Endodermal cell (in vitro differentiated cells): ENCODE measurements around the gene SOX2. TPM values are rescaled to one million over a fixed set of nuclear protein-coding genes. Genes with fewer than 3 reads are reported as not detected.
A peak's percentile ranks its signal among the peaks of the same experiment; 100 is the strongest.

ENCODE experiments used
- DNase-seq: peaks from one replicate; pipeline ENCODE4 v3.0.0-alpha.2; 2017
- H3K27ac ChIP-seq: 2 replicates; pipeline ENCODE4 v1.5.1; 2013; ENCODE audit warnings: mild to moderate bottlenecking, low read depth, low read length, moderate library complexity
- H3K27me3 ChIP-seq: 2 replicates; pipeline ENCODE4 v1.6.1; 2013; ENCODE audit warnings: mild to moderate bottlenecking, low read length, moderate library complexity; ENCODE audit not compliant: insufficient read depth, control insufficient read depth, poor library complexity, severe bottlenecking
- H3K36me3 ChIP-seq: 2 replicates; pipeline ENCODE4 v1.7.0; 2013; ENCODE audit warnings: mild to moderate bottlenecking, low read length, moderate library complexity; ENCODE audit not compliant: control insufficient read depth, insufficient read depth
- H3K4me1 ChIP-seq: one replicate; pipeline ENCODE4 v1.7.0; 2013; ENCODE audit warnings: low read length; ENCODE audit not compliant: control insufficient read depth, insufficient read depth
- H3K4me3 ChIP-seq: 2 replicates; pipeline ENCODE4 v1.5.1; 2013; ENCODE audit warnings: mild to moderate bottlenecking, low read length, moderate library complexity
- H3K9ac ChIP-seq: 2 replicates; pipeline ENCODE4 v1.6.1; 2013; ENCODE audit warnings: mild to moderate bottlenecking, low read length, moderate library complexity; ENCODE audit not compliant: poor library complexity, severe bottlenecking; ENCODE audit errors: extremely low read depth
- H3K9me3 ChIP-seq: 2 replicates; pipeline ENCODE4 v1.6.1; 2013; ENCODE audit warnings: mild to moderate bottlenecking, low read length, moderate library complexity; ENCODE audit not compliant: control insufficient read depth
- H3K27ac Mint-ChIP-seq: 2 replicates; pipeline ENCODE4 v1.8.0; 2020; ENCODE audit warnings: mixed read lengths
- H3K27me3 Mint-ChIP-seq: 2 replicates; pipeline ENCODE4 v1.8.0; 2021; ENCODE audit warnings: mild to moderate bottlenecking, mixed read lengths; ENCODE audit not compliant: insufficient read depth
- H3K36me3 Mint-ChIP-seq: 2 replicates; pipeline ENCODE4 v1.8.0; 2020; ENCODE audit warnings: low read depth, mixed read lengths
- H3K4me1 Mint-ChIP-seq: 2 replicates; pipeline ENCODE4 v1.8.0; 2020; ENCODE audit warnings: mixed read lengths
- H3K4me3 Mint-ChIP-seq: 2 replicates; pipeline ENCODE4 v1.8.0; 2020; ENCODE audit warnings: mild to moderate bottlenecking, moderate library complexity, mixed read lengths
- H3K9me3 Mint-ChIP-seq: 2 replicates; pipeline ENCODE4 v1.8.0; 2020; ENCODE audit warnings: mild to moderate bottlenecking, mixed read lengths
- WGBS, 2 experiments: methylation state at CpG; one replicate each; pipeline versions ENCODE4 v1.1.5 to v1.1.7; 2013; ENCODE audit warnings: missing lambda C conversion rate in 2 of 2, mixed read lengths in 1 of 2; ENCODE audit not compliant: insufficient coverage in 1 of 2, insufficient read length in 1 of 2; 5-methylcytosine and 5-hydroxymethylcytosine counted together
- total RNA-seq, 2 donors: library from RNA; stranded (reverse); fragmentation: NEBNext Ultra II Directional in 1 of 2; extraction: Animal tissue kit (Norgen Biotek cat#: 25700) in 1 of 2; gene quantifications; 2 replicates in 1 of 2; 3 replicates in 1 of 2; pipeline ENCODE4 v1.2.1, GENCODE V29; 2021
- TF ChIP-seq, protein P1 (sequence below): fragments of 200-600 bp; sonication (generic); conservative IDR thresholded peaks from 2 replicates; pipeline ENCODE4 v1.5.0; 2021; ENCODE audit warnings: antibody characterized with exemption, mild to moderate bottlenecking

The SOX2 gene
- total RNA-seq, 2 donors from 2014 or later = 1.8 to 39.5 TPM

DNA sequence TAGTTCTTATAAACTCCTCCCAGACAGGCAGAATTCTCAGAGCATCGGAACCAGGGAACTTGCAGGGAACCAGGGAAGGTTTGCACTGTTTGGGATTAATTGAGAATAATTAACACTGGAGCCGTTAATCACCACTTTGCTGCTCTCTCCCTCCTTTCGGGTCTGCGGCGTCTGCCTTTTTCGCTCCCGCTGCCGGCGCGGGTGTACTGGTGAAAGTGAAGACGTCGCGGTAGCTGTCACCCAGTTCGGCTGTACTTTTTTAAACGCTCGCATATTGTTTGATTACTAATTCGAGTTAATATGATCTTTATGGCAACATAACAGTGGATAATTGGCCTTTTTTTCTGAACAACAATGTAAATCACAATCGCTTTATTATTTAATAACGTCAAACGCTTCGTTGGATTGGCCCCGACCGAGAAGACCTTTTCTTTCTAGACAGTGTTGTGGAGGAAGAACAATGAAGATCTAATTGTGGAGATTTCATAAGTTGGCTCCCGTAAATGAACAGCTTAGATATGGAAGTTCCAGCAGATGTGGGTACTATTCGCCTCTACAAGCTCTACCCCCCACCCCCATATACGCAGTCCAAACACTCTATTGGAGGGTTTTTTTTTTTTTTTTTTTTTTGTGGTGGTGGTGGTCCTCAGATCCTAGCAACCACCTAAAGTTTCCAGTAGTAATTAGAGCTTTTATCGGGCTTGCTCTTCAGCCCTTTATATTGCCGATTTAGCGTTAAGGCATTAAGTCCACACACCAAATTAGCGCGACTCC, 12.7 kb downstream of the SOX2 start:
- TF ChIP-seq, protein P1, sequence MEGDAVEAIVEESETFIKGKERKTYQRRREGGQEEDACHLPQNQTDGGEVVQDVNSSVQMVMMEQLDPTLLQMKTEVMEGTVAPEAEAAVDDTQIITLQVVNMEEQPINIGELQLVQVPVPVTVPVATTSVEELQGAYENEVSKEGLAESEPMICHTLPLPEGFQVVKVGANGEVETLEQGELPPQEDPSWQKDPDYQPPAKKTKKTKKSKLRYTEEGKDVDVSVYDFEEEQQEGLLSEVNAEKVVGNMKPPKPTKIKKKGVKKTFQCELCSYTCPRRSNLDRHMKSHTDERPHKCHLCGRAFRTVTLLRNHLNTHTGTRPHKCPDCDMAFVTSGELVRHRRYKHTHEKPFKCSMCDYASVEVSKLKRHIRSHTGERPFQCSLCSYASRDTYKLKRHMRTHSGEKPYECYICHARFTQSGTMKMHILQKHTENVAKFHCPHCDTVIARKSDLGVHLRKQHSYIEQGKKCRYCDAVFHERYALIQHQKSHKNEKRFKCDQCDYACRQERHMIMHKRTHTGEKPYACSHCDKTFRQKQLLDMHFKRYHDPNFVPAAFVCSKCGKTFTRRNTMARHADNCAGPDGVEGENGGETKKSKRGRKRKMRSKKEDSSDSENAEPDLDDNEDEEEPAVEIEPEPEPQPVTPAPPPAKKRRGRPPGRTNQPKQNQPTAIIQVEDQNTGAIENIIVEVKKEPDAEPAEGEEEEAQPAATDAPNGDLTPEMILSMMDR = no peak
- Mint-ChIP-seq H3K27me3 (peaks cover 99% of the 10 kb centered on the region), H3K4me3 (peak overlapping the region; percentile 32), H3K9me3 (no peaks in the 10 kb centered on the region), H3K27ac (no peak overlapping the region), H3K36me3 (no peaks in the 10 kb centered on the region), H3K4me1 (peaks cover 53% of the 10 kb centered on the region)
- peak overlapping the region; percentile 95 for H3K27ac ChIP-seq
- no peaks in the 10 kb centered on the region for H3K4me1 ChIP-seq
- H3K36me3 ChIP-seq = no peaks in the 10 kb centered on the region
- H3K4me3 ChIP-seq = no peak overlapping the region
- no peaks in the 10 kb centered on the region for H3K9me3 ChIP-seq
- no peak for DNase-seq
- H3K9ac ChIP-seq = no peak overlapping the region
- peaks cover 89% of the 10 kb centered on the region for H3K27me3 ChIP-seq
- WGBS, 2 experiments = 89 to 94% methylated on average over 15 to 29 of the region's 31 CpGs

DNA sequence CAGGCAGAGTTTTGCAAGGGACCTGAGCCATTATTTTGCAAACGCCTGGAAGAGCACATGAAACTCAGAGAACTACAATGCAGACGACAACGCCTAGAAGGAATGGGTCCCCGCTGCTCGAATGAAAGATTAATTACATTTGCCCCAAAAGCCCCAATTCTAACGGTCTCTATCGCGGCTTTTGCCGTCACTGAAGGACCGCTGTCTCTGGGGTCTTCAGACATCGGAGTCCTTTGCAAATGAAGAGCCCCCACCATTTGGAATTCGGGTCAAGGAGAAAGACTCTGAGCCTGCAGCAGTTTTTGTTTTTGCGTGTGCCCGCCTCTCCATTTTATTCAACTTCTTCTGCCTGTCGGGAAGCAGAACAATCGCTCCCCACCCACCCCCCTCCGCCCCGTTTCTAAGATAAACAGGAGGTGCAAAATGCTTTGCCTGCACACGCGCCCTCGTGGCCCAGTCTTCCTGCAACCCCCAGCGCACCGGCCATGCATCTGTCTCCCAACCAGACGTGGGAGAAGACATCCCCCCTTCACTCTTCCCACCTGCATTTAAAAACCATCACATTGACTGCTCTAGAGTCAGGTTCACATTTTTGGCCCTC, 13.5 kb downstream of the SOX2 start:
- Mint-ChIP-seq H3K4me3 (peak overlapping the region; percentile 32), H3K4me1 (peaks cover 47% of the 10 kb centered on the region), H3K27me3 (peaks cover 99% of the 10 kb centered on the region), H3K9me3 (no peaks in the 10 kb centered on the region), H3K27ac (no peak overlapping the region), H3K36me3 (no peaks in the 10 kb centered on the region)
- H3K27ac ChIP-seq = peak overlapping the region; percentile 95
- H3K9ac ChIP-seq = no peak overlapping the region
- DNase-seq = peak; percentile 70
- H3K27me3 ChIP-seq = peaks cover 97% of the 10 kb centered on the region
- WGBS, 2 experiments = 7 to 10% methylated on average over 7 to 24 of the region's 24 CpGs
- no peaks in the 10 kb centered on the region for H3K9me3 ChIP-seq
- H3K4me1 ChIP-seq = no peaks in the 10 kb centered on the region
- H3K36me3 ChIP-seq = no peaks in the 10 kb centered on the region
- TF ChIP-seq, protein P1 = no peak
- H3K4me3 ChIP-seq = peak overlapping the region; percentile 30

DNA sequence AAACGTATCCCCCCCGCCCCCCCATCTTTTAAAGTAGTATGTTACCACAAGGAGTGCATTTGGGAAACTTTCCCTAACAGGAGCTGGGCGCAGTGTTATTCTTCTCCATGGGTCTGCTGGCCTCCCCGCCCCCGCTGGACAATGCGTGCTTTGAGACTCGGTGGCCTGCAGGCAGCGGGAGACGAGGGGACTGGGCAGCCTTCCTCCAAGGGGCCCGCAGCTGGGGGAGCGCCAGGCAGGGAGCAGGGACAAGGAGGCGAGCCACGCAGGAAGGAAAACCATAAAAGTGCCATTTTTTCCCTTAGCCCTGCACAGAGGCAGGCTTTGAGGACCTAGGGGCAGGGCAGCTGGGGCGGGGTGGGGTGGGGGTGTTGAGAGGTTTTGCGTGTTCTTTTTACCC, 14.1 kb downstream of the SOX2 start:
- 20 to 24% methylated on average over 3 to 13 of the region's 15 CpGs for WGBS, 2 experiments
- Mint-ChIP-seq H3K27ac (no peak overlapping the region), H3K4me3 (peak overlapping the region; percentile 32), H3K27me3 (peaks cover 99% of the 10 kb centered on the region), H3K4me1 (peaks cover 43% of the 10 kb centered on the region), H3K9me3 (no peaks in the 10 kb centered on the region), H3K36me3 (no peaks in the 10 kb centered on the region)
- Histone ChIP-seq H3K9ac (no peak overlapping the region), H3K27me3 (peaks cover 100% of the 10 kb centered on the region), H3K27ac (peak overlapping the region; percentile 95), H3K4me1 (no peaks in the 10 kb centered on the region), H3K9me3 (no peaks in the 10 kb centered on the region), H3K36me3 (no peaks in the 10 kb centered on the region), H3K4me3 (no peak overlapping the region)
- peak; percentile 63 for DNase-seq
- TF ChIP-seq, protein P1 = no peak
